ENCODE data around the gene LCE2B. TPM values are rescaled to one million over a fixed set of nuclear protein-coding genes. Genes with fewer than 3 reads are reported as not detected.
A peak's percentile ranks its signal among the peaks of the same experiment; 100 is the strongest.
"Not testable (repeated sequence)": the region's sequence is repeated elsewhere in the genome, so short reads cannot be mapped to it uniquely, and the experiment has no call there.

LCE2B gene, protein sequence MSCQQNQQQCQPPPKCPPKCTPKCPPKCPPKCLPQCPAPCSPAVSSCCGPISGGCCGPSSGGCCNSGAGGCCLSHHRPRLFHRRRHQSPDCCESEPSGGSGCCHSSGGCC
- total RNA-seq, result not detected
- long read RNA-seq, result 0 reads

DNA sequence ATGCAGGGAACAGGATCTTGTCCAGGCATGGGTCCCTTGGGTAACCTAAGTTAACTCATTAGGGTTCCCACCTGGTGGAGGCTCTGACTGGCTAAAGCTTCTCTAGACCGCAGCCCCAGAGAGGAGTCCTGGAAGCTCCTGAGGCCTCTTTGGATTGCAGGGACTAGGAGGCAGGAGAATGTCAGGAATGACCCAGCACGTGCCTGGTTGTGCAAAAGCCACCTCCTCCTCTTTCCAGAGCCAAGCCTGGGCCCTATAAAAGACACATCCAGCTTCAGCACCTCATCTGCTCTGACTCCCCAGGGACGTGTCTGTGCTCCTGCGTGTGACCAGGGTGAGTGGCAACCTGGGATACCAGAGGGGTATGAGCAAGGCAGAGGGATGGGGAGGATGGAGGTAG is at the start of gene LCE2B:
LCE2B (plus strand) TSS at position 301 of the 400 bp plus-strand sequence. CDS start 721 bp downstream, outside the sequence.
- H3K27ac ChIP-seq; H3K36me3 ChIP-seq; DNase-seq; H3K9me3 ChIP-seq; ATAC-seq; H3K27me3 ChIP-seq; intact Hi-C loops (cut with DNase I); H3K4me3 ChIP-seq; H3K4me1 ChIP-seq: not testable (repeated sequence)

- Histone ChIP-seq H3K4me1 (no peaks in the 10 kb centered on the region), H3K4me3 (no peak overlapping the region), H3K9me3 (no peaks in the 10 kb centered on the region), H3K36me3 (no peaks in the 10 kb centered on the region), H3K27ac (no peak overlapping the region), H3K27me3 (no peaks in the 10 kb centered on the region)
- ATAC-seq, result no peak
- TF ChIP-seq CTCF (IDR thresholded peaks at IDR 0.05), result no peak
- DNase-seq, result no peak
- intact Hi-C loops (cut with DNase I), result no loop called here
These were observed 45.6 kb upstream of the LCE2B start for GRCh38 chr1:152640351-152640750.

GRCh38 chr1:152643945-152644344 is 42.0 kb upstream of the LCE2B start:
- DNase-seq (no peak), ATAC-seq (no peak)
- Histone ChIP-seq H3K4me3 (no peak overlapping the region), H3K9me3 (no peaks in the 10 kb centered on the region), H3K27me3 (peaks cover under 1% of the 10 kb centered on the region), H3K4me1 (no peaks in the 10 kb centered on the region), H3K27ac (no peak overlapping the region), H3K36me3 (no peaks in the 10 kb centered on the region)
- intact Hi-C loops (cut with DNase I), result no loop called here
- TF ChIP-seq CTCF (IDR thresholded peaks at IDR 0.05), result no peak

- H3K4me1 ChIP-seq, result no peaks in the 10 kb centered on the region
- intact Hi-C loops (cut with DNase I), result no loop called here
- H3K36me3 ChIP-seq, result no peaks in the 10 kb centered on the region
- no peak overlapping the region for H3K4me3 ChIP-seq
- H3K9me3 ChIP-seq, result no peaks in the 10 kb centered on the region
- DNase-seq, result no peak
- peaks cover 5% of the 10 kb centered on the region for H3K27me3 ChIP-seq
- TF ChIP-seq CTCF (IDR thresholded peaks at IDR 0.05), result no peak
- H3K27ac ChIP-seq, result no peak overlapping the region
- no peak for ATAC-seq
These were observed 40.8 kb upstream of the LCE2B start for GRCh38 chr1:152645146-152645545.

DNA sequence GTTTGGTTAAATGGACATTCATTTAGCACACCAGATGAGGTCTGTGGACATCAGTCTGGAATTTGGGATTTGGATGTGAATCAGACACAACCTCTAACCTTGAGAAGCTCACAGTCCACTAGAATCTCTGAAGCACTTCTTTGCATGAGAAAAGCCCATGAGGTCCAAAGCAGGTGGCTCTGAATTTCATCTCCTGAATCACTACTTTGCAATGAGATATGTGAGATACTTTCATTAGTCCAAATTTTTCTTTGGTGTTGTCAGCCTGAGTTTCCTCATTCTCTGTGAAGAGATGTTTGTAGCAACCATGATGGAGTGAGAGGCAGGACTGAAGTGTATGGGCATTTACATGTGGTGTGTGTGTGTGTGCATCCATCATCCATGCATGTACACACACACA is 39.3 kb upstream of the LCE2B start:
- Histone ChIP-seq H3K4me3 (no peak overlapping the region), H3K27ac (no peak overlapping the region), H3K36me3 (no peaks in the 10 kb centered on the region), H3K9me3 (no peaks in the 10 kb centered on the region), H3K27me3 (peaks cover 5% of the 10 kb centered on the region), H3K4me1 (no peaks in the 10 kb centered on the region)
- TF ChIP-seq CTCF (IDR thresholded peaks at IDR 0.05), result no peak
- intact Hi-C loops (cut with DNase I), result no loop called here
- DNase-seq (no peak), ATAC-seq (no peak)

DNA sequence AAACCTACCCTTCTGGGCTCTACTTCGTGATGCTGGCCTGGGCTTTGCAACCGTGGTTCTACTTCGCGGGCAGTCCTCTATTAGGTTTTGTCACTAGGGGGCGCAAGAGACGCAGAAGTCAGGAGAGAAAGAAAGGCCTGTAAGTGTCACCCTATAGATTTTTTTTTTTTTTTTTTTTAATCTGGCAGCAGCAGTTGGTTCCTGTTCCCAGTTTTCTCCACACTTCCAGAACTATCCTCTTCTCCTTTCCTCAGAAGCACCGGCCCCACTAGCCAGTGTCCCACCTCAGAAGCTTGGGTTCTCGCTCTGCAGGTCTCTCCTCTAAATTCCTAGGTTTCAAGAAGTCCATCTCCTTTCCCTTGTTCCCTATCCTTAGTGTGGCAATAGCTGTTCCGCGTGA is 31.8 kb upstream of the LCE2B start:
- Histone ChIP-seq H3K27me3 (peaks cover 2% of the 10 kb centered on the region), H3K4me1 (no peaks in the 10 kb centered on the region), H3K9me3 (no peaks in the 10 kb centered on the region), H3K4me3 (no peak overlapping the region), H3K36me3 (no peaks in the 10 kb centered on the region), H3K27ac (no peak overlapping the region)
- intact Hi-C loops (cut with DNase I), result no loop called here
- TF ChIP-seq CTCF (IDR thresholded peaks at IDR 0.05), result peak; percentile 57
- DNase-seq, result no peak
- ATAC-seq, result peak; percentile 77
